Measurements from ENCODE around the gene KLHDC8A.

KLHDC8A gene

GRCh38 chr1:205354259-205355074 is 2.3 kb downstream of the KLHDC8A start:
- TF ChIP-seq GATA2 (IDR thresholded peaks at IDR 0.05; ENCODE audit: low read depth, low read length) (no peak), GATA3 (IDR thresholded peaks at IDR 0.05; ENCODE audit: low read depth, low read length) (no peak)

GRCh38 chr1:205353612-205354011 is 3.1 kb downstream of the KLHDC8A start:
- TF ChIP-seq GATA3 (IDR thresholded peaks at IDR 0.05; ENCODE audit: low read depth, low read length) (no peak), GATA2 (IDR thresholded peaks at IDR 0.05; ENCODE audit: low read depth, low read length) (no peak)

- TF ChIP-seq GATA3 (IDR thresholded peaks at IDR 0.05; ENCODE audit: low read depth, low read length) (no peak), GATA2 (IDR thresholded peaks at IDR 0.05; ENCODE audit: low read depth, low read length) (no peak)
Observed at GRCh38 chr1:205353191-205353590, 3.5 kb downstream of the KLHDC8A start.

GRCh38 chr1:205351984-205352713 is 4.6 kb downstream of the KLHDC8A start:
- TF ChIP-seq GATA2 (IDR thresholded peaks at IDR 0.05; ENCODE audit: low read depth, low read length): no peak
- no peak for TF ChIP-seq GATA3 (IDR thresholded peaks at IDR 0.05; ENCODE audit: low read depth, low read length)

- TF ChIP-seq GATA2 (IDR thresholded peaks at IDR 0.05; ENCODE audit: low read depth, low read length) (no peak), GATA3 (IDR thresholded peaks at IDR 0.05; ENCODE audit: low read depth, low read length) (no peak)
Observed at GRCh38 chr1:205350691-205351141, 6.0 kb downstream of the KLHDC8A start.

GRCh38 chr1:205350124-205350523 is 6.6 kb downstream of the KLHDC8A start:
- TF ChIP-seq GATA3 (IDR thresholded peaks at IDR 0.05; ENCODE audit: low read depth, low read length): no peak
- TF ChIP-seq GATA2 (IDR thresholded peaks at IDR 0.05; ENCODE audit: low read depth, low read length): no peak

GRCh38 chr1:205348554-205349487 is 7.9 kb downstream of the KLHDC8A start:
- TF ChIP-seq GATA2 (IDR thresholded peaks at IDR 0.05; ENCODE audit: low read depth, low read length): no peak
- no peak for TF ChIP-seq GATA3 (IDR thresholded peaks at IDR 0.05; ENCODE audit: low read depth, low read length)

GRCh38 chr1:205346956-205347574 is 9.7 kb downstream of the KLHDC8A start:
- no peak for TF ChIP-seq GATA3 (IDR thresholded peaks at IDR 0.05; ENCODE audit: low read depth, low read length)
- TF ChIP-seq GATA2 (IDR thresholded peaks at IDR 0.05; ENCODE audit: low read depth, low read length): no peak

- TF ChIP-seq GATA3 (IDR thresholded peaks at IDR 0.05; ENCODE audit: low read depth, low read length): no peak
- TF ChIP-seq GATA2 (IDR thresholded peaks at IDR 0.05; ENCODE audit: low read depth, low read length): no peak
Observed at GRCh38 chr1:205345761-205346160, 11.0 kb downstream of the KLHDC8A start.

- no peak for TF ChIP-seq GATA2 (IDR thresholded peaks at IDR 0.05; ENCODE audit: low read depth, low read length)
- TF ChIP-seq GATA3 (IDR thresholded peaks at IDR 0.05; ENCODE audit: low read depth, low read length): no peak
Observed at GRCh38 chr1:205344066-205344928, 12.4 kb downstream of the KLHDC8A start.

GRCh38 chr1:205343431-205344065 is 13.2 kb downstream of the KLHDC8A start:
- TF ChIP-seq GATA3 (IDR thresholded peaks at IDR 0.05; ENCODE audit: low read depth, low read length): no peak
- peak; percentile 72 for TF ChIP-seq GATA2 (IDR thresholded peaks at IDR 0.05; ENCODE audit: low read depth, low read length)

GRCh38 chr1:205342986-205343385 is 13.7 kb downstream of the KLHDC8A start:
- no peak for TF ChIP-seq GATA2 (IDR thresholded peaks at IDR 0.05; ENCODE audit: low read depth, low read length)
- TF ChIP-seq GATA3 (IDR thresholded peaks at IDR 0.05; ENCODE audit: low read depth, low read length): no peak
